K562 (cell line): ENCODE measurements around the gene CAPN10. TPM values are rescaled to one million over a fixed set of nuclear protein-coding genes. Genes with fewer than 3 reads are reported as not detected.

Experiments used
- CLOCK ChIP-seq: fragments of 250-450 bp; sonication (Bioruptor Pico); IDR thresholded peaks from 2 replicates; pipeline ENCODE4 v1.4.0; 2020; ENCODE audit warnings: mild to moderate bottlenecking, moderate library complexity, borderline replicate concordance
- HNRNPH1 ChIP-seq: fragments of 200-400 bp; formaldehyde crosslinking; optimal IDR thresholded peaks from 2 replicates; pipeline ENCODE3; 2017; ENCODE audit warnings: low read depth, mild to moderate bottlenecking, low read length, moderate library complexity
- KDM5B ChIP-seq: fragments of 200-600 bp; sonication (generic); IDR thresholded peaks from 2 replicates; pipeline ENCODE4 v1.6.1; 2012; ENCODE audit warnings: low read depth, mild to moderate bottlenecking, moderate library complexity, low read length, control low read depth, inconsistent platforms; ENCODE audit not compliant: insufficient replicate concordance
- POLR3A ChIP-seq: IDR thresholded peaks from 2 replicates; pipeline ENCODE4 v1.6.1; 2011; ENCODE audit warnings: borderline replicate concordance, mild to moderate bottlenecking, moderate library complexity; ENCODE audit not compliant: insufficient read length, insufficient read depth; ENCODE audit errors: extremely low read depth
- YBX1 ChIP-seq: fragments of 450-650 bp; IDR thresholded peaks from 2 replicates; pipeline ENCODE4 v1.7.1; 2016; ENCODE audit warnings: mild to moderate bottlenecking
- ZBTB26 ChIP-seq: fragments of 450-650 bp; formaldehyde crosslinking; IDR thresholded peaks from 2 replicates; pipeline ENCODE4 v1.4.0; 2022; ENCODE audit warnings: missing genetic modification characterization
- ZFX ChIP-seq: sonication (generic); formaldehyde crosslinking; IDR thresholded peaks from 2 replicates; pipeline ENCODE4 v1.8.0; 2022; ENCODE audit warnings: mild to moderate bottlenecking, missing genetic modification reagents, moderate library complexity
- ZNF668 ChIP-seq: fragments of 250-450 bp; sonication (Bioruptor Pico); IDR thresholded peaks from 2 replicates; pipeline ENCODE4 v1.8.0; 2022; ENCODE audit warnings: mild to moderate bottlenecking, inconsistent platforms
- polyA plus RNA-seq, 8 experiments: library from polyadenylated mRNA; depleted of rRNA in 4 of 8; stranded (reverse) in 5 of 8; unstranded in 3 of 8; fragments of >200 nt; fragmentation: Nextera tagmentation in 2 of 8; fragmentation: Illumina TruSeq in 1 of 8; extraction: Ambion mirVana in 2 of 8; extraction: Trizol in 1 of 8; gene quantifications; 2 replicates each; pipeline versions ENCODE4 v1.2.1 to v1.2.3, GENCODE V29; 2011 to 2014; ENCODE audit warnings: inconsistent platforms in 1 of 8, missing spikeins in 1 of 8
- total RNA-seq, 7 experiments: library from RNA; depleted of rRNA in 6 of 7; stranded (reverse); fragments of >200 nt in 6 of 7; fragmentation: Illumina TruSeq in 2 of 7; extraction: Trizol in 2 of 7; gene quantifications; 2 replicates each; pipeline versions ENCODE4 v1.2.1 to v1.2.3, GENCODE V29; 2011 to 2021; ENCODE audit warnings: low replicate concordance in 1 of 7
- TF ChIP-seq, protein P1 (sequence below): fragments of 450-650 bp; IDR thresholded peaks from 2 replicates; pipeline ENCODE4 v1.6.1; 2016; ENCODE audit warnings: mild to moderate bottlenecking, moderate library complexity

Gene CAPN10
- total and polyA plus RNA-seq, 9 of the 15 experiments (the other 6 are each of a cell fraction or from before 2014, with no cell fraction given), result 0.08 to 26.1 (median 8.4) TPM

- TF ChIP-seq, protein P1, sequence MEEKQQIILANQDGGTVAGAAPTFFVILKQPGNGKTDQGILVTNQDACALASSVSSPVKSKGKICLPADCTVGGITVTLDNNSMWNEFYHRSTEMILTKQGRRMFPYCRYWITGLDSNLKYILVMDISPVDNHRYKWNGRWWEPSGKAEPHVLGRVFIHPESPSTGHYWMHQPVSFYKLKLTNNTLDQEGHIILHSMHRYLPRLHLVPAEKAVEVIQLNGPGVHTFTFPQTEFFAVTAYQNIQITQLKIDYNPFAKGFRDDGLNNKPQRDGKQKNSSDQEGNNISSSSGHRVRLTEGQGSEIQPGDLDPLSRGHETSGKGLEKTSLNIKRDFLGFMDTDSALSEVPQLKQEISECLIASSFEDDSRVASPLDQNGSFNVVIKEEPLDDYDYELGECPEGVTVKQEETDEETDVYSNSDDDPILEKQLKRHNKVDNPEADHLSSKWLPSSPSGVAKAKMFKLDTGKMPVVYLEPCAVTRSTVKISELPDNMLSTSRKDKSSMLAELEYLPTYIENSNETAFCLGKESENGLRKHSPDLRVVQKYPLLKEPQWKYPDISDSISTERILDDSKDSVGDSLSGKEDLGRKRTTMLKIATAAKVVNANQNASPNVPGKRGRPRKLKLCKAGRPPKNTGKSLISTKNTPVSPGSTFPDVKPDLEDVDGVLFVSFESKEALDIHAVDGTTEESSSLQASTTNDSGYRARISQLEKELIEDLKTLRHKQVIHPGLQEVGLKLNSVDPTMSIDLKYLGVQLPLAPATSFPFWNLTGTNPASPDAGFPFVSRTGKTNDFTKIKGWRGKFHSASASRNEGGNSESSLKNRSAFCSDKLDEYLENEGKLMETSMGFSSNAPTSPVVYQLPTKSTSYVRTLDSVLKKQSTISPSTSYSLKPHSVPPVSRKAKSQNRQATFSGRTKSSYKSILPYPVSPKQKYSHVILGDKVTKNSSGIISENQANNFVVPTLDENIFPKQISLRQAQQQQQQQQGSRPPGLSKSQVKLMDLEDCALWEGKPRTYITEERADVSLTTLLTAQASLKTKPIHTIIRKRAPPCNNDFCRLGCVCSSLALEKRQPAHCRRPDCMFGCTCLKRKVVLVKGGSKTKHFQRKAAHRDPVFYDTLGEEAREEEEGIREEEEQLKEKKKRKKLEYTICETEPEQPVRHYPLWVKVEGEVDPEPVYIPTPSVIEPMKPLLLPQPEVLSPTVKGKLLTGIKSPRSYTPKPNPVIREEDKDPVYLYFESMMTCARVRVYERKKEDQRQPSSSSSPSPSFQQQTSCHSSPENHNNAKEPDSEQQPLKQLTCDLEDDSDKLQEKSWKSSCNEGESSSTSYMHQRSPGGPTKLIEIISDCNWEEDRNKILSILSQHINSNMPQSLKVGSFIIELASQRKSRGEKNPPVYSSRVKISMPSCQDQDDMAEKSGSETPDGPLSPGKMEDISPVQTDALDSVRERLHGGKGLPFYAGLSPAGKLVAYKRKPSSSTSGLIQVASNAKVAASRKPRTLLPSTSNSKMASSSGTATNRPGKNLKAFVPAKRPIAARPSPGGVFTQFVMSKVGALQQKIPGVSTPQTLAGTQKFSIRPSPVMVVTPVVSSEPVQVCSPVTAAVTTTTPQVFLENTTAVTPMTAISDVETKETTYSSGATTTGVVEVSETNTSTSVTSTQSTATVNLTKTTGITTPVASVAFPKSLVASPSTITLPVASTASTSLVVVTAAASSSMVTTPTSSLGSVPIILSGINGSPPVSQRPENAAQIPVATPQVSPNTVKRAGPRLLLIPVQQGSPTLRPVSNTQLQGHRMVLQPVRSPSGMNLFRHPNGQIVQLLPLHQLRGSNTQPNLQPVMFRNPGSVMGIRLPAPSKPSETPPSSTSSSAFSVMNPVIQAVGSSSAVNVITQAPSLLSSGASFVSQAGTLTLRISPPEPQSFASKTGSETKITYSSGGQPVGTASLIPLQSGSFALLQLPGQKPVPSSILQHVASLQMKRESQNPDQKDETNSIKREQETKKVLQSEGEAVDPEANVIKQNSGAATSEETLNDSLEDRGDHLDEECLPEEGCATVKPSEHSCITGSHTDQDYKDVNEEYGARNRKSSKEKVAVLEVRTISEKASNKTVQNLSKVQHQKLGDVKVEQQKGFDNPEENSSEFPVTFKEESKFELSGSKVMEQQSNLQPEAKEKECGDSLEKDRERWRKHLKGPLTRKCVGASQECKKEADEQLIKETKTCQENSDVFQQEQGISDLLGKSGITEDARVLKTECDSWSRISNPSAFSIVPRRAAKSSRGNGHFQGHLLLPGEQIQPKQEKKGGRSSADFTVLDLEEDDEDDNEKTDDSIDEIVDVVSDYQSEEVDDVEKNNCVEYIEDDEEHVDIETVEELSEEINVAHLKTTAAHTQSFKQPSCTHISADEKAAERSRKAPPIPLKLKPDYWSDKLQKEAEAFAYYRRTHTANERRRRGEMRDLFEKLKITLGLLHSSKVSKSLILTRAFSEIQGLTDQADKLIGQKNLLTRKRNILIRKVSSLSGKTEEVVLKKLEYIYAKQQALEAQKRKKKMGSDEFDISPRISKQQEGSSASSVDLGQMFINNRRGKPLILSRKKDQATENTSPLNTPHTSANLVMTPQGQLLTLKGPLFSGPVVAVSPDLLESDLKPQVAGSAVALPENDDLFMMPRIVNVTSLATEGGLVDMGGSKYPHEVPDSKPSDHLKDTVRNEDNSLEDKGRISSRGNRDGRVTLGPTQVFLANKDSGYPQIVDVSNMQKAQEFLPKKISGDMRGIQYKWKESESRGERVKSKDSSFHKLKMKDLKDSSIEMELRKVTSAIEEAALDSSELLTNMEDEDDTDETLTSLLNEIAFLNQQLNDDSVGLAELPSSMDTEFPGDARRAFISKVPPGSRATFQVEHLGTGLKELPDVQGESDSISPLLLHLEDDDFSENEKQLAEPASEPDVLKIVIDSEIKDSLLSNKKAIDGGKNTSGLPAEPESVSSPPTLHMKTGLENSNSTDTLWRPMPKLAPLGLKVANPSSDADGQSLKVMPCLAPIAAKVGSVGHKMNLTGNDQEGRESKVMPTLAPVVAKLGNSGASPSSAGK, result peak; percentile 68
- TF ChIP-seq CLOCK (CRISPR knock-in tag), result no peak
- no peak for TF ChIP-seq ZBTB26 (CRISPR knock-in tag)
- no peak for TF ChIP-seq POLR3A
- peak; percentile 92 for TF ChIP-seq ZFX (CRISPR knock-in tag)
- no peak for TF ChIP-seq HNRNPH1
- TF ChIP-seq ZNF668 (CRISPR knock-in tag), result no peak
- peak; percentile 82 for TF ChIP-seq KDM5B
- no peak for TF ChIP-seq YBX1
Observed at GRCh38 chr2:240560480-240561324, 25.8 kb upstream of the CAPN10 start (continued).
